Measurements from ENCODE around the gene TRIM17. TPM values are rescaled to one million over a fixed set of nuclear protein-coding genes. Genes with fewer than 3 reads are reported as not detected.

TRIM17 gene
- total RNA-seq, 2 experiments from 2014 or later = 0.73 to 0.96 TPM

DNA sequence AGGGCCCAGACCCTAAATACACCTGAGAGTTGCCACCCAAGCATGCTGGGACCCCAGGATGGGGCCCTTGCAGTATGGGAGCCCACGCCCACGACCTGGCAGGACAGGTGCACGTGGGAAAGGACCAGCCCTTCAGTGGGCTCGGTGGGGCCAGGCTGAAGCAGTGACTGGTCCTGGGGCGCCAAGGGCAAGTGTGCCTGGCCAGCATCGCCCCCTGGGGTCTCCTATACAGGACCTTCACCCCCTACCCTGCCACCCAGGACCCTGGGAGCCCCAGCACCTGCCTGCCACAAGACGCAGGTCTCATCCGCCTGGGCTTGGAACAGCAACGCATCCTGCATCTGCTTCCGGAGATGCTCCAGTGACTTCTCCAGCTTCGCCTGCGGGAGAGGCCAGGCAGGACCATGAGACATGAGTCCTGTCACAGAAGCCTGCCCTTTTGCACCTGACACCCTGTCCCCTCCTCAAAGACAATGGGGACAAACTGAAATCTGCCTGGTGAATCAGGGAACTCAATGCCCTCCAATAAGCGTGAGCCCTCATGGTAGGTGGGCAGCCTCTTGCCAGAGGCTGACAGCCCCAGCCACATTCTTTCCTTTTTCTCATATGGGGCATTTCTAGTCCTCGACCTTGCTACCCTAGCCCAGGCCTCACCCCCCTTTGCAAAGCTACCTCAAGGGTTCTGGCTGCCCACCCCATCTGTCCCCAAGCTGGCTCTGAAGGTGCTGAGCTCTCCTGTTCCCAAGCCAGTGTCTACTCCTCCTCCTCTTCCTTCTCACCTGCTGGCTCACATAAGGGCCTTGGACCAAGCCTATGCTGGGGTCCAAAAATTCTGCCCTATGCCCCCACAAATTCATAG lies 14.7 kb downstream of the TRIM17 start:
- intact Hi-C loops (cut with DNase I, micrococcal nuclease) = loop anchor here in 1 of 2 experiments (10.0 kb wide), 2 partner anchors 267 to 297 kb away; partner anchors contain the start of genes C1orf35 and MRPL55
- H3K4me3 Mint-ChIP-seq = no peak overlapping the region
- ChIA-PET POLR2A (interaction anchor here (1.6 kb wide), 1 partner anchor 84 kb away, joined by 3 read pairs; no protein-coding TSS in a partner anchor), CTCF (no interaction called here)
- H3K9me3 Mint-ChIP-seq = no peaks in the 10 kb centered on the region
- no peaks in the 10 kb centered on the region for H3K9me3 ChIP-seq (ENCODE audit: control insufficient read depth in 1 of 2, insufficient read depth in 1 of 2, low read length in 2 of 2)
- H3K36me3 Mint-ChIP-seq (ENCODE audit: low read depth) = peaks cover 64% of the 10 kb centered on the region
- no peaks in the 10 kb centered on the region for H3K27me3 Mint-ChIP-seq
- no peak for ATAC-seq (ENCODE audit: poor library complexity)
- peak overlapping the region; percentile 36 for H3K27ac Mint-ChIP-seq
- no peak for DNase-seq
- H3K4me3 ChIP-seq (ENCODE audit: low read length) = no peak overlapping the region
- TF ChIP-seq, protein P1, sequence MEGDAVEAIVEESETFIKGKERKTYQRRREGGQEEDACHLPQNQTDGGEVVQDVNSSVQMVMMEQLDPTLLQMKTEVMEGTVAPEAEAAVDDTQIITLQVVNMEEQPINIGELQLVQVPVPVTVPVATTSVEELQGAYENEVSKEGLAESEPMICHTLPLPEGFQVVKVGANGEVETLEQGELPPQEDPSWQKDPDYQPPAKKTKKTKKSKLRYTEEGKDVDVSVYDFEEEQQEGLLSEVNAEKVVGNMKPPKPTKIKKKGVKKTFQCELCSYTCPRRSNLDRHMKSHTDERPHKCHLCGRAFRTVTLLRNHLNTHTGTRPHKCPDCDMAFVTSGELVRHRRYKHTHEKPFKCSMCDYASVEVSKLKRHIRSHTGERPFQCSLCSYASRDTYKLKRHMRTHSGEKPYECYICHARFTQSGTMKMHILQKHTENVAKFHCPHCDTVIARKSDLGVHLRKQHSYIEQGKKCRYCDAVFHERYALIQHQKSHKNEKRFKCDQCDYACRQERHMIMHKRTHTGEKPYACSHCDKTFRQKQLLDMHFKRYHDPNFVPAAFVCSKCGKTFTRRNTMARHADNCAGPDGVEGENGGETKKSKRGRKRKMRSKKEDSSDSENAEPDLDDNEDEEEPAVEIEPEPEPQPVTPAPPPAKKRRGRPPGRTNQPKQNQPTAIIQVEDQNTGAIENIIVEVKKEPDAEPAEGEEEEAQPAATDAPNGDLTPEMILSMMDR (IDR thresholded peaks at IDR 0.05) = no peak
- H3K4me1 ChIP-seq (ENCODE audit: insufficient read depth, low read length) = peaks cover 79% of the 10 kb centered on the region
- H3K4me1 Mint-ChIP-seq (ENCODE audit: low read depth) = peaks cover 58% of the 10 kb centered on the region
- H3K27ac ChIP-seq (ENCODE audit: low read depth in 1 of 2, low read length in 2 of 2) = no peak overlapping the region
- no peaks in the 10 kb centered on the region for H3K27me3 ChIP-seq (ENCODE audit: control insufficient read depth in 1 of 2, insufficient read depth in 2 of 2, low read length in 2 of 2)
- peaks cover 54% of the 10 kb centered on the region for H3K36me3 ChIP-seq (ENCODE audit: insufficient read depth, low read length)

DNA sequence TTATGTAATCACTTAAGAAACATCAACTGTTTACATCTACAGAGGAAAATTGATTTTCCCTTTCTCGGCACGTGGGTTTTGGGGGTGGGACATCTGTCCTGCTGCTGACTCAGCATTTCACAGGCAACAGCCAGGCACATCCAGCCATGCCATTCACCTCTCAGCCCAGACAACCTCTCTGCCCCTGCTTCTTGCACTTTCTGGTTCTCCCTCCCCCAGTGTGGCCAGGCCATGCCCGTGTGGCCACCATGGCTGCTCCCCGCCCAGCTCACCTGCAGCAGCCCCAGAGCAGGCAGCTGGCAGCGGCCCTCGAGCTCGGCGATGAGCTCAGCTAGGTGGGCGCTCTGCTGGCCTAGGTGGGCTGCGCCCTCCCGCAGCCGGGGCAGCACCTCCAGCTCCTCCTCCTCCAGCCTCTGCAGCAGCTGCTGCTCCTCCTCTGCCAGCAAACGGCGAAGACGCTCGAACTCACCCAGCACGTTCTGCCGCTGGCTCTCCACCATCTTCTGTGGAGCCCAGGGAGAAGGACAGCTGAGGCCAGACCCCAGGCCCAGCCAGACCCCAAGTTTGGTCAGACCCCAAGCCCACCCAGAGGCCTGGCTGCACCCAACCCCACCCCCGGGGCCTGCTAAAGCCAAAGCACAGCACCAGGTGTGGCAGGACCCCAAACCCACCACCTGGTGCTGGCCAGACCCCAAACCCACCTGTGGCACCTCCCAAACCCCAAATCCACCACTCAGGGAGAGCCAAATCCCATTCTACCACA lies 15.8 kb downstream of the TRIM17 start:
- H3K27ac ChIP-seq (ENCODE audit: low read depth in 1 of 2, low read length in 2 of 2) = no peak overlapping the region
- no peak for DNase-seq
- no peak overlapping the region for H3K4me3 ChIP-seq (ENCODE audit: low read length)
- H3K9me3 Mint-ChIP-seq = no peaks in the 10 kb centered on the region
- H3K27me3 ChIP-seq (ENCODE audit: control insufficient read depth in 1 of 2, insufficient read depth in 2 of 2, low read length in 2 of 2) = no peaks in the 10 kb centered on the region
- TF ChIP-seq, protein P1 (IDR thresholded peaks at IDR 0.05) = no peak
- peaks cover 57% of the 10 kb centered on the region for H3K4me1 Mint-ChIP-seq (ENCODE audit: low read depth)
- ChIA-PET CTCF (no interaction called here), POLR2A (no interaction called here)
- peaks cover 71% of the 10 kb centered on the region for H3K36me3 Mint-ChIP-seq (ENCODE audit: low read depth)
- H3K4me3 Mint-ChIP-seq = peak overlapping the region; percentile 20
- ATAC-seq (ENCODE audit: poor library complexity) = no peak
- intact Hi-C loops (cut with DNase I, micrococcal nuclease) = loop anchor here in 1 of 2 experiments (10.0 kb wide), 2 partner anchors 266 to 296 kb away; partner anchors contain the start of genes C1orf35 and MRPL55
- no peaks in the 10 kb centered on the region for H3K9me3 ChIP-seq (ENCODE audit: control insufficient read depth in 1 of 2, insufficient read depth in 1 of 2, low read length in 2 of 2)
- H3K27me3 Mint-ChIP-seq = no peaks in the 10 kb centered on the region
- H3K27ac Mint-ChIP-seq = peak overlapping the region; percentile 14
- H3K4me1 ChIP-seq (ENCODE audit: insufficient read depth, low read length) = peaks cover 79% of the 10 kb centered on the region
- peaks cover 65% of the 10 kb centered on the region for H3K36me3 ChIP-seq (ENCODE audit: insufficient read depth, low read length)

DNA sequence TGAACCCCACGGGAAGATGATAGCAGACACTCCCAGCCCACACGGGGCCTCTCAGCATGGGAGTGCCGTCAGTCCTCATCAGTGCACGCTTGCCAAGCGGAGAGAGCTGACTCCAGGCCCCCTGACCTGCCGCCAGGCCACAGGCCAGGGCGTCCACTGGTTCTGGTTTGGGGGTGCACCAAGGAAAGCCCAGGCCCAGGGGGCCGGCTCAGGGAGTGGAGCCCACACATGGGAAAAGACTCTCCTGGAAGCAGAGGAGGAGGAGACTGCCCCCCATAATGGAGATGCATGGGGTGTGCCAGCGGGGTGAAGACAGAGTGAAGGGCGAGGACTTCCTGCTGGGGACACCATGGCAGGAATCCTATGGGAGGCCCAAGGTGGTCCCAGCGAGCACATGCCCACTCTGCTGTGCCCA lies 16.4 kb downstream of the TRIM17 start:
- ChIA-PET POLR2A (no interaction called here), CTCF (no interaction called here)
- Mint-ChIP-seq H3K27me3 (no peaks in the 10 kb centered on the region), H3K4me1 (ENCODE audit: low read depth) (peaks cover 51% of the 10 kb centered on the region), H3K9me3 (no peaks in the 10 kb centered on the region), H3K36me3 (ENCODE audit: low read depth) (peaks cover 74% of the 10 kb centered on the region), H3K27ac (peak overlapping the region; percentile 14), H3K4me3 (peak overlapping the region; percentile 20)
- DNase-seq (no peak), ATAC-seq (ENCODE audit: poor library complexity) (no peak)
- Histone ChIP-seq H3K4me1 (ENCODE audit: insufficient read depth, low read length) (peaks cover 72% of the 10 kb centered on the region), H3K4me3 (ENCODE audit: low read length) (no peak overlapping the region), H3K27ac (ENCODE audit: low read depth in 1 of 2, low read length in 2 of 2) (no peak overlapping the region), H3K36me3 (ENCODE audit: insufficient read depth, low read length) (peaks cover 71% of the 10 kb centered on the region), H3K9me3 (ENCODE audit: control insufficient read depth in 1 of 2, insufficient read depth in 1 of 2, low read length in 2 of 2) (no peaks in the 10 kb centered on the region), H3K27me3 (ENCODE audit: control insufficient read depth in 1 of 2, insufficient read depth in 2 of 2, low read length in 2 of 2) (no peaks in the 10 kb centered on the region)
- TF ChIP-seq, protein P1 (IDR thresholded peaks at IDR 0.05) = no peak
- intact Hi-C loops (cut with DNase I, micrococcal nuclease) = loop anchor here in 1 of 2 experiments (10.0 kb wide), 2 partner anchors 265 to 295 kb away; partner anchors contain the start of genes C1orf35 and MRPL55

All from CD4-positive, alpha-beta T cell (primary cell).